ENCODE results near the gene ANKRD12.

Gene ANKRD12

DNA sequence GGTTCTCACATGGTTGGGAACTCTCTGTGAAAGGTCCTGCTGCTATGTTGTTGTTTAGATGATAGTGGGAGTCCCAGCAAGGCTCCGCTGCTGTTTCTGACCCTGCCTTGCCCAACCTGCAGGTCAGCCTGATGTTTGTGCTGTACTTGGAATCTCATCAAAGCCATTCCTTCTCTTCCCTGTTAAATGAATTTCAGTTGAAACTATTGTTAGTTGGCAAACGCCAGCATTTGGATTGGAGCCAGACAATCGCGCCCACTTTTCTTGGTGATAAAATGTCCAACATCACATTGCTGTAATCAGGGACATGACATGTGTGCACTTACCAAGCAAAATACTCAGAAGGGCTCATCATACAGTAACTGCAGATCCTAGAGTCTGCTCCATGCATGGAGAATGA lies 185.2 kb downstream of the ANKRD12 start:
- Mint-ChIP-seq H3K27me3 (peaks cover 15% of the 10 kb centered on the region), H3K27ac (no peak overlapping the region)

DNA sequence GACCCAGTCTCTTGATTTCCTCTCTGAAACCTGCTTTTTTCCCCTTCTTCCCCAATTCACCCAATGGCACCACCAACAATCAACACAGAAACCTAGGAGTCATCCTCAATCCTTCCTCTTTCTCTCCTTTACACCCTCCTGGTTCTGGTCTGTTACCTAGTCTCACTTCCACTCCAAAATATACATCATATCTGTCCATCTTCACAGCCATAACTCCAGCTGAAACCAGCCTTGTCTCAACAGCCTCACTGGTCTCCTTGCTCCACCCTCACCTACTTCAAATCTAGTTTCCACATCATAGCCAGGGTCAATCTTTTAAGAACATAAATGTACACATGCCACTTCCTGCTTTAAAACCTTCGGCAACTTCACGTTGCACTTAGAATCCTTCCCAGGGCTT lies 186.2 kb downstream of the ANKRD12 start:
- Mint-ChIP-seq H3K27me3 (peaks cover 12% of the 10 kb centered on the region), H3K36me3 (ENCODE audit: low read depth) (no peaks in the 10 kb centered on the region), H3K4me3 (no peak overlapping the region), H3K9me3 (peaks cover 8% of the 10 kb centered on the region), H3K27ac (no peak overlapping the region), H3K4me1 (ENCODE audit: low read depth) (no peaks in the 10 kb centered on the region)
- no peak for DNase-seq

More for the DNA sequence above, 185.2 kb downstream of the ANKRD12 start:
- Mint-ChIP-seq H3K36me3 (ENCODE audit: low read depth) (no peaks in the 10 kb centered on the region), H3K4me1 (ENCODE audit: low read depth) (no peaks in the 10 kb centered on the region), H3K4me3 (no peak overlapping the region), H3K9me3 (peaks cover 8% of the 10 kb centered on the region)
- DNase-seq = no peak

DNA sequence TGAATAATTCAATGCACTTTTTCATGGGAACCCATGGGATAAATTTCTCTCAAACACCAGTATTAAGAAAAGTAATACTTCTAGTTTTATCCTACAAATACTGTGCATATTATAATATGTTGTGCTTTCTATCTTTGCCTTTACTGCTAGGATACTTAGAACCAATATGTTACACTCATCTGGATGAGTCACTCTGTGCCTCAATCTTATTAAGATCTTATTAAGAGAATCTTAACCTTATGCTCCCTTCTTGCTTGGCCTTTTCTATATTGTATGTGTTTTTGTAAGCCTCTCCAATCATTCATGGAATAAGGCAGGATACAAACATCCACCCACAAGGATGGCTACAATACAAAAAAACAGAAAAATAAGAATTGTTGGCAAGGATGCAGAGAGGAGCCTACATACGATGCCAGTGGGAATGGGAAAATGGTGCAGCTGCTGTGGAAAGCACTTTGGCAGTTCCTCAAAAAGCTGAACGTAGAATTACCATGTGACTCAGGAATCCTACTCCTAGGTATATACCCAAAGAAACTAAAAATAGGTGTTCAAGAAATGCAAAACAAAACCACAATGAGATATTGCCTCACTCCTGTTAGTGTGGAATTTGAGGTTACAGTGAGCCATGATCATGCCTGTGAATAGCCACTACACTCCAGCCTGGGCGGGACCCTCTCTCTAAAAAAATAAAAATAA lies 187.3 kb downstream of the ANKRD12 start:
- no peak for DNase-seq
- no peak overlapping the region for H3K4me3 Mint-ChIP-seq
- peaks cover 12% of the 10 kb centered on the region for H3K27me3 Mint-ChIP-seq
- H3K27ac Mint-ChIP-seq = no peak overlapping the region
- H3K36me3 Mint-ChIP-seq (ENCODE audit: low read depth) = no peaks in the 10 kb centered on the region
- H3K4me1 Mint-ChIP-seq (ENCODE audit: low read depth) = no peaks in the 10 kb centered on the region
- H3K9me3 Mint-ChIP-seq = peaks cover 8% of the 10 kb centered on the region

DNA sequence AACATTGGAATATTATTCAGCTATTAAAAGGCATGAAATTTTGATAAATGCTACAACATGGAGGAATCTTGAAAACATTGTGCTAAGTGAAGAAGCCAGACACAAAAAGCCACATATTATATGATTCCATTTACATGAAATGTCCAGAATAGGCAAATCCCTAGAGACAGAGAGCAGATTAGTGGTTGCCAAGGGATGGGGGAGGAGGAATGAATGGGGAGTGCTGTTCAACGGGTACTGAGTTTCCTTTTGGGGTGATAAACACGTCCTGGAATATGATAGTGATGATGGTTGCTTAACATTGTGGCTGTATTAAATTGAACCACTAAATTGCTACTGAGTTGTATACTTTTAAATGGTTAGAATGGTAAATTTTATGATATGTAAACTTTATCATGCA lies 189.1 kb downstream of the ANKRD12 start:
- Mint-ChIP-seq H3K27me3 (peaks cover 12% of the 10 kb centered on the region), H3K4me3 (no peak overlapping the region), H3K27ac (no peak overlapping the region), H3K4me1 (ENCODE audit: low read depth) (no peaks in the 10 kb centered on the region), H3K9me3 (peaks cover under 1% of the 10 kb centered on the region), H3K36me3 (ENCODE audit: low read depth) (no peaks in the 10 kb centered on the region)
- no peak for DNase-seq

DNA sequence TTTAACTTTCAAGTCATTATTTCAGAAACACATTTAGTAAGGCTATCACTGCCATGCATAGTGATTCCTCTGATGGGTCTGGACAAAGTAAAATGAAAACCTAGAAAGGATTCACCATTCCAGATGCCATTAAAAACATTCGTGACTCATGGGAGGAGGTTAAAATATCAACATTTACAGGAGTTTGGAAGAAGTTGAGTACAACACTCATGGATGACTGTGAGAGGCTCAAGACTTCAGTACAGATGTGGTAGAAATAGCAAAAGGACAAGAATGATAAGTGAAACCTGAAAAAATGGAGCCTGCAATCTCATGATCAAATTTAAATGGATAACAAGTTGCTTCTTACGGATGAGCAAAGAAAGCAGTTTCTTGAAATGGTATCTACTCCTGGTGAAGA lies 192.2 kb downstream of the ANKRD12 start:
- DNase-seq = no peak
- no peaks in the 10 kb centered on the region for H3K9me3 Mint-ChIP-seq
- no peaks in the 10 kb centered on the region for H3K36me3 Mint-ChIP-seq (ENCODE audit: low read depth)
- peaks cover 2% of the 10 kb centered on the region for H3K4me1 Mint-ChIP-seq (ENCODE audit: low read depth)
- no peak overlapping the region for H3K4me3 Mint-ChIP-seq
- H3K27me3 Mint-ChIP-seq = peaks cover under 1% of the 10 kb centered on the region
- no peak overlapping the region for H3K27ac Mint-ChIP-seq

DNA sequence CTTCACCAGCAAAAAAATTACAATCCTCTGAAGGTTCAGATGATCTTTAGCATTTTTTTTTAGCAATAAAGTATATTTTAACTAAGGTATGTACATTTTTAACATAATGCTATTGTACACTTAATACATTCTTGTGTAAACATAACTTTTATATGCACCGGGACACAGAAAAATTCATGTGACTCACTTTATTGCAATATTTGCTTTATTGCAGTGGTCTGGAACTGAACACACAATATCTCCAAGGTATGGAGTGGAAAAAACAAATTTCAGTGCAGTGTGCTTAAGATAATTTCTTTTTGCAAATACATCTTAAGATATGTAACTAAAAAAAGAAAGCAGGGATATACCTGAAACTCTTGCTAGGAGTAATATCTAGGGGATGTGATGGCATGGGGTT lies 192.9 kb downstream of the ANKRD12 start:
- peaks cover 2% of the 10 kb centered on the region for H3K27me3 Mint-ChIP-seq
- no peak for DNase-seq
- no peak overlapping the region for H3K4me3 Mint-ChIP-seq
- H3K9me3 Mint-ChIP-seq = no peaks in the 10 kb centered on the region
- H3K4me1 Mint-ChIP-seq (ENCODE audit: low read depth) = peaks cover 6% of the 10 kb centered on the region
- H3K27ac Mint-ChIP-seq = no peak overlapping the region
- no peaks in the 10 kb centered on the region for H3K36me3 Mint-ChIP-seq (ENCODE audit: low read depth)

DNA sequence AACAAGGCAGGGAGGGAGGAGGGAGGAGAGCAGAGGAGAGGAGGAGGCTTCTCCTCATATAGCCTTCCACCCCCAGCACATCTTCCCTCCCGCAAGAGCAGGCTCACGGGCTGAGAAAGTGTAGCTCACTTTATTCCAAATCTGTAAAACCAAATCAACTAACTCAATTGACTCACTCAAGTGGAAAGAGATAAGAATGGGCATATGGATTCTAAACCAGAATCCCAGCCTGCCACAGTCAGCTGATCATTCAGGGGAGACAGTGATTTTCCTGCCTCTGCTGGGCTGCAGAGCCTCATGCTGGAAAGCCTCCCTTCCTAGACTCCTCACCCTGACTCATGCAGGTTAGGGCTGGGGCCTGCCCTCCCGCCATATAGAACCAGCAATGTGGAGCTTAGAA lies 193.8 kb downstream of the ANKRD12 start:
- Mint-ChIP-seq H3K4me3 (no peak overlapping the region), H3K4me1 (ENCODE audit: low read depth) (peaks cover 9% of the 10 kb centered on the region), H3K9me3 (no peaks in the 10 kb centered on the region), H3K27ac (no peak overlapping the region), H3K36me3 (ENCODE audit: low read depth) (no peaks in the 10 kb centered on the region), H3K27me3 (peaks cover 2% of the 10 kb centered on the region)
- no peak for DNase-seq

DNA sequence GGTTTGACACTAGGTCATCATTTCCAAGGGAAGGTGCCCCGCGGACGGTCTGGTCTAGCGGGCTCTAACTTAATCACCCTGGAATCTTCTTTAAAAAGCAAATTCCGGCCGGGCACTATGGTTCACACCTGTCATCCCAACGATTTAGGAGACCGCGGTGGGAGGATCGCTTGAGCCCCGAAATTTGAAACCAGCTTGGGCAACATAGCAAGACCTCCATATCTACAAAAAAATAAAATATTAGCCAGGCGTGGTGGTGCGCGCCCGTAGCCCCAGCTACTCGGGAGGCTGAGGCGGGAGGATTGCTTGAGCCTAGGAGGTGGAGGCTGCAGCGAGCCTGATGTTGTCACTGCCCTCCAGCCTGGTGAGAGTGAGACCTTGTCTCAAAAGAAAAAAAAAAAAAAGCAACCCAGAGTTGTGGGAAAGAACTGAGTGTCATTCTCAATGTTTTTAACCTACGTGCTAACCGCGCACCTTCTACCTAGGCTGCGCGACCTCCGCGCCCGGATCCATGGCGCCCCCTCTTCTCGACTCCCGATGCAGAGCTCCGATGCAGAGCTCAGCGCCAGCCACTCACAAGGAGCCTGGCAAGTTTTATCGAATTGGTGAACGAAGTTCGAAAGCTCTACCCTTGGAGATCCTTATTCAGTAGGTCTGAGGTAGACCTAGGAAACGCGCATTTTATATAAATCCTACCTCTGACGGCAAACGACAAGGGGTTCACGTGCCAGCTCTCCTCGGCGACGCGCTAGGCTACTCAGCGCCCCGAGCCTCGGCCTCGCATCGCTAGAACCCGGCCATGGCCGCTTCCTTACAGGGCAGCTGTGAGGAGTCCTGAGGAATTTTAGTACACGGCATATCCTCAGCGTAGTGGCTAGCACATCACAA lies 197.1 kb downstream of the ANKRD12 start:
- Mint-ChIP-seq H3K9me3 (no peaks in the 10 kb centered on the region), H3K4me3 (peak overlapping the region; percentile 83)

DNA sequence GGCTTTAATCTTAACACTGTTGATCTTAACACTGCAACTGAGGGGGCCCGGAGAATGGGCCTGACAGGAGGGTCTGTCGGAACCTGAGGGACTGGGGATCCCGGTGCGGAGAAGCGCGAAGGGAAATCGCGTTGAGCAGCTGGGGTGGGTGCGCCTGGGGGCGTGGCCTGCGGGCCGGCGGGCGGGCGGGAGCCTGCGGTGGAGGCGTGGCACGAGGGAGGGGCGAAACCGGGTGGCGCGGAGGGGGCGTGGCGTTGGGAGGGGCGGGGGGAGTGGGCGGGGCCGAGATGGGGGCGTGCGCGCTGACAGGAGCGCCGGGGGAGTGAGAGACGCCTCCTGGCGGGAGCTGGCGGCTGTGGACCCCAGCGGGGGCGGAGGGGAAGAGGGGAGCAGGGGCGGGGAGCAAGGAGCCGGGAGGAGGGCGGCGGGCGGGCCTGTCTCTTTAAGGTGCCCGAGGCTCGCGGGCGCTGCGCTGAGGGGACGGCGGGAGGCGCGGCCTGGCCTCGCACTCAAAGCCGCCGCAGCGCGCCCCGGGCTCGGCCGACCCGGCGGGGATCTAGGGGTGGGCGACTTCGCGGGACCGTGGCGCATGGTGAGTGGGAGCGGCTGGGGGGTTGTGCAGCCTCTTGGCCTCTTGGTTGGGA lies 197.9 kb downstream of the ANKRD12 start, which contains the start of gene TWSG1:
Gene TWSG1 (plus strand): TSS at position 445 of the 644 bp plus-strand sequence. CDS start 2,457 bp downstream, outside the sequence.
- Mint-ChIP-seq H3K36me3 (ENCODE audit: low read depth) (peaks cover 14% of the 10 kb centered on the region), H3K4me1 (ENCODE audit: low read depth) (peaks cover 30% of the 10 kb centered on the region), H3K9me3 (no peaks in the 10 kb centered on the region), H3K27me3 (peaks cover 2% of the 10 kb centered on the region), H3K4me3 (peak within 1 kb of the TSS; percentile 83), H3K27ac (peak within 1 kb of the TSS; percentile 68)
- DNase-seq = peak; percentile 93

More for the DNA sequence above, 197.1 kb downstream of the ANKRD12 start:
- peaks cover 30% of the 10 kb centered on the region for H3K4me1 Mint-ChIP-seq (ENCODE audit: low read depth)
- DNase-seq = no peak
- peaks cover 2% of the 10 kb centered on the region for H3K27me3 Mint-ChIP-seq
- peaks cover 10% of the 10 kb centered on the region for H3K36me3 Mint-ChIP-seq (ENCODE audit: low read depth)
- H3K27ac Mint-ChIP-seq = peak overlapping the region; percentile 68

DNA sequence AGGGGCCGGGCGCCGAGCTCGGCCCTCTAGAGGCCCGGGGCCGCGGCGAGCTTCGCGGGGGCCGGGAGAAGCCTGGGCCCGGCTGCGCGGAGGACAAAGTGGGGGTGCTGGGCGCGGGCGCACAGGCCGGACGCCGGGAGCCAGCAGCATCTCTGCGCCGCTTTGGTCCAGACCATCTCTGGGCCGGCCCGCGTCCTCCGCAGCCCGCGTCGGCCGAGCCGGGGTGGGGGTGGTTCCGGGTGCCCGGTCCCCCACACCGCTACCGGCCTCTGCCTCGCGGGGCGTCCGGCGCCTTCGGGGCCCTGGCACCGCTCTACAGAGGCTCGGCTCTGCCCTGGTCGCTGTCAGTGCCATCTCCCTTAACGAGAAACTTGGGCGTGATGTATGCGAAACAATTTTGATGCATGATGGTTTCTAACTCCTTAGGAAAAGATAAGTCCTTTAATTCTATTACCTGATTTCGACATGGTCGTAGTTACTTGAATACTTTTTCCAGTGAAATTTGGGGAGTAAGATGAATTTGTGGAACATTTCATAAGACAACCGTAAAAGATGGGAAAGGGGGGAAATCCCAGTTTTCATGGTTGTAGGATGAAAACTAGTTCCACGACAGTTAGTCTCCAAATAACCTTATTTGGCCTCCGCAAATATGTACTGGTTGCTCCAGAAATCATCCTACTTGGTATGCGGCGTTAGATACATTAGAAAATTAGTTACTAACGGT lies 198.6 kb downstream of the ANKRD12 start:
- Mint-ChIP-seq H3K4me1 (ENCODE audit: low read depth) (peaks cover 30% of the 10 kb centered on the region), H3K4me3 (peak overlapping the region; percentile 83), H3K27ac (peak overlapping the region; percentile 40), H3K27me3 (peaks cover 2% of the 10 kb centered on the region), H3K36me3 (ENCODE audit: low read depth) (peaks cover 19% of the 10 kb centered on the region), H3K9me3 (no peaks in the 10 kb centered on the region)
- DNase-seq = no peak
